Tibial nerve (tissue), 4 donors: ENCODE results near the gene ZNF207.

Source experiments
- EP300 ChIP-seq, 2 donors: sonication (generic); formaldehyde crosslinking; IDR thresholded peaks; one replicate each; pipeline ENCODE4 v1.6.1; 2017; ENCODE audit warnings: antibody characterized with exemption in 2 of 2, mild to moderate bottlenecking in 1 of 2
- POLR2A ChIP-seq, 2 donors: fragments of 450-650 bp; IDR thresholded peaks; one replicate each; pipeline ENCODE4 v1.6.1; 2017; ENCODE audit warnings: antibody characterized with exemption in 2 of 2, mild to moderate bottlenecking in 2 of 2, moderate library complexity in 2 of 2
- TF ChIP-seq, protein P1 (sequence below), 5 experiments: fragments of 200-600 bp in 3 of 5; fragments of 450-650 bp in 2 of 5; sonication (generic) in 3 of 5; IDR thresholded peaks; one replicate each; pipeline ENCODE4 v1.5.1; 2016 to 2019; ENCODE audit warnings: antibody characterized with exemption in 5 of 5, mild to moderate bottlenecking in 3 of 5, moderate library complexity in 2 of 5

DNA sequence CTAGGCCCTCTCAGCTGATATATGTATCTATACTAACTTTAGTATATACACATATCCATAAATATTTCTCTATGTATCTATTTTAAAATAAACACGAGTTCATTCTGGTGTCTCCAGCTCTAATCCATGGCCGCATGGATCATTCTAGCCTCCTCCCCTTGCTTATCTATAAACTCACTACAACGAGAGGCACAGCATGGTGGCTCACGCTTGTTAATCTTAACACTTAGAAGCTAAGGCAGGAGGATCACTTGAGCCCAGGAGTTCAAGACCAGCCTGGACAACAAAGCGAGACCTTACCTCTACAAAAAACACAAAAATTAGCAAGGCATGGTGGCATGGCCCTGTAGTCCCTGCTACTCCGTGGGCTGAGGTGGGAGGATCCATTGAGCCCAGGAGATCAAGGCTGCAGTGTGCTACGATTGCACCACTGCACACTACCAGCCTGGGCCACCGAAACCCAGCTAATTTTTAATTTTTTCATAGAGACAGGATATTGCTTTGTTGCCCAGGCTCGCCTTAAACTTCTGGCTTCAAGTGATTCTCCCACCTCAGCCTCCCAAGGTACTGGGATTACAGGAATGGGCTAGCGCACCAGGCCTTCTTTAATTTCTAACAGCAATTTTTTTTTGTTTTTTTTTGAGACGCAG, 3.9 kb upstream of the ZNF207 start:
- TF ChIP-seq POLR2A (IDR thresholded peaks at IDR 0.05) (no peak), EP300 (IDR thresholded peaks at IDR 0.05) (no peak)
- TF ChIP-seq, protein P1, sequence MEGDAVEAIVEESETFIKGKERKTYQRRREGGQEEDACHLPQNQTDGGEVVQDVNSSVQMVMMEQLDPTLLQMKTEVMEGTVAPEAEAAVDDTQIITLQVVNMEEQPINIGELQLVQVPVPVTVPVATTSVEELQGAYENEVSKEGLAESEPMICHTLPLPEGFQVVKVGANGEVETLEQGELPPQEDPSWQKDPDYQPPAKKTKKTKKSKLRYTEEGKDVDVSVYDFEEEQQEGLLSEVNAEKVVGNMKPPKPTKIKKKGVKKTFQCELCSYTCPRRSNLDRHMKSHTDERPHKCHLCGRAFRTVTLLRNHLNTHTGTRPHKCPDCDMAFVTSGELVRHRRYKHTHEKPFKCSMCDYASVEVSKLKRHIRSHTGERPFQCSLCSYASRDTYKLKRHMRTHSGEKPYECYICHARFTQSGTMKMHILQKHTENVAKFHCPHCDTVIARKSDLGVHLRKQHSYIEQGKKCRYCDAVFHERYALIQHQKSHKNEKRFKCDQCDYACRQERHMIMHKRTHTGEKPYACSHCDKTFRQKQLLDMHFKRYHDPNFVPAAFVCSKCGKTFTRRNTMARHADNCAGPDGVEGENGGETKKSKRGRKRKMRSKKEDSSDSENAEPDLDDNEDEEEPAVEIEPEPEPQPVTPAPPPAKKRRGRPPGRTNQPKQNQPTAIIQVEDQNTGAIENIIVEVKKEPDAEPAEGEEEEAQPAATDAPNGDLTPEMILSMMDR (IDR thresholded peaks at IDR 0.05): no peak
